ENCODE measurements around the gene RBAK. TPM values are rescaled to one million over a fixed set of nuclear protein-coding genes. Genes with fewer than 3 reads are reported as not detected.

Gene RBAK
- total RNA-seq, 1 experiment from 2014 or later = 16.2 TPM

DNA sequence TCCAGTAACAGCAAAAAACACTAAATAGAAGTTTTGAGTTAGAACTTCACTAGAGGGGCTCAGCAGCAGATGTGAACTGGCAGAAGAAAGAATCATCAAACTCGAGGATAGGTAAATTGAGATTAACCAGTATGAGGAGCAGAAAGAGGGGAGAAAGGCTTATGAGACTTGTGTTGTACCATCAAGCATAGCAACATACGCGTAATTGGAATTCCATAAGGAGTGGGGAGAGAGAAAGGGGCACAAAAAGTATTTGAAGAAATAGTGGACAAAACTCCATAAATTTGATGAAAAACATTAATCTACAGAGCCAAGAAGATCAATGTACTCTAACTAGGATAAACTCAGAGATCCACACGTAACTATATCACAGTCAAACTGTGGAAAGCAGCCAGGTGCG, 48.3 kb downstream of the RBAK start:
- POLR2A ChIA-PET = no interaction called here
- ATAC-seq (no peak), DNase-seq (ENCODE audit: low read depth, low spot score) (no peak)
- H3K79me2 ChIP-seq (ENCODE audit: insufficient read depth, low read length) = no peaks in the 10 kb centered on the region
- no peaks in the 10 kb centered on the region for H3K9me2 ChIP-seq (ENCODE audit: insufficient read depth)
- H2AFZ ChIP-seq (ENCODE audit: low read depth, low read length, poor library complexity, severe bottlenecking) = no peak overlapping the region
- H3K4me2 ChIP-seq (ENCODE audit: low read length) = no peak overlapping the region
- no peak for TF ChIP-seq CEBPB (IDR thresholded peaks at IDR 0.05; ENCODE audit: low read depth)
- TF ChIP-seq, protein P1, sequence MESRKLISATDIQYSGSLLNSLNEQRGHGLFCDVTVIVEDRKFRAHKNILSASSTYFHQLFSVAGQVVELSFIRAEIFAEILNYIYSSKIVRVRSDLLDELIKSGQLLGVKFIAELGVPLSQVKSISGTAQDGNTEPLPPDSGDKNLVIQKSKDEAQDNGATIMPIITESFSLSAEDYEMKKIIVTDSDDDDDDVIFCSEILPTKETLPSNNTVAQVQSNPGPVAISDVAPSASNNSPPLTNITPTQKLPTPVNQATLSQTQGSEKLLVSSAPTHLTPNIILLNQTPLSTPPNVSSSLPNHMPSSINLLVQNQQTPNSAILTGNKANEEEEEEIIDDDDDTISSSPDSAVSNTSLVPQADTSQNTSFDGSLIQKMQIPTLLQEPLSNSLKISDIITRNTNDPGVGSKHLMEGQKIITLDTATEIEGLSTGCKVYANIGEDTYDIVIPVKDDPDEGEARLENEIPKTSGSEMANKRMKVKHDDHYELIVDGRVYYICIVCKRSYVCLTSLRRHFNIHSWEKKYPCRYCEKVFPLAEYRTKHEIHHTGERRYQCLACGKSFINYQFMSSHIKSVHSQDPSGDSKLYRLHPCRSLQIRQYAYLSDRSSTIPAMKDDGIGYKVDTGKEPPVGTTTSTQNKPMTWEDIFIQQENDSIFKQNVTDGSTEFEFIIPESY (IDR thresholded peaks at IDR 0.05; ENCODE audit: extremely low read depth, insufficient replicate concordance, low read length) = no peak
- TF ChIP-seq ZFX (IDR thresholded peaks at IDR 0.05) = no peak
- TF ChIP-seq FOSL1 (IDR thresholded peaks at IDR 0.05; ENCODE audit: low read depth) = no peak
- no peak for TF ChIP-seq SP1 (IDR thresholded peaks at IDR 0.05; ENCODE audit: low read depth)
- TF ChIP-seq, protein P2, sequence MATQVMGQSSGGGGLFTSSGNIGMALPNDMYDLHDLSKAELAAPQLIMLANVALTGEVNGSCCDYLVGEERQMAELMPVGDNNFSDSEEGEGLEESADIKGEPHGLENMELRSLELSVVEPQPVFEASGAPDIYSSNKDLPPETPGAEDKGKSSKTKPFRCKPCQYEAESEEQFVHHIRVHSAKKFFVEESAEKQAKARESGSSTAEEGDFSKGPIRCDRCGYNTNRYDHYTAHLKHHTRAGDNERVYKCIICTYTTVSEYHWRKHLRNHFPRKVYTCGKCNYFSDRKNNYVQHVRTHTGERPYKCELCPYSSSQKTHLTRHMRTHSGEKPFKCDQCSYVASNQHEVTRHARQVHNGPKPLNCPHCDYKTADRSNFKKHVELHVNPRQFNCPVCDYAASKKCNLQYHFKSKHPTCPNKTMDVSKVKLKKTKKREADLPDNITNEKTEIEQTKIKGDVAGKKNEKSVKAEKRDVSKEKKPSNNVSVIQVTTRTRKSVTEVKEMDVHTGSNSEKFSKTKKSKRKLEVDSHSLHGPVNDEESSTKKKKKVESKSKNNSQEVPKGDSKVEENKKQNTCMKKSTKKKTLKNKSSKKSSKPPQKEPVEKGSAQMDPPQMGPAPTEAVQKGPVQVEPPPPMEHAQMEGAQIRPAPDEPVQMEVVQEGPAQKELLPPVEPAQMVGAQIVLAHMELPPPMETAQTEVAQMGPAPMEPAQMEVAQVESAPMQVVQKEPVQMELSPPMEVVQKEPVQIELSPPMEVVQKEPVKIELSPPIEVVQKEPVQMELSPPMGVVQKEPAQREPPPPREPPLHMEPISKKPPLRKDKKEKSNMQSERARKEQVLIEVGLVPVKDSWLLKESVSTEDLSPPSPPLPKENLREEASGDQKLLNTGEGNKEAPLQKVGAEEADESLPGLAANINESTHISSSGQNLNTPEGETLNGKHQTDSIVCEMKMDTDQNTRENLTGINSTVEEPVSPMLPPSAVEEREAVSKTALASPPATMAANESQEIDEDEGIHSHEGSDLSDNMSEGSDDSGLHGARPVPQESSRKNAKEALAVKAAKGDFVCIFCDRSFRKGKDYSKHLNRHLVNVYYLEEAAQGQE (IDR thresholded peaks at IDR 0.05; ENCODE audit: low read depth) = no peak
- TF ChIP-seq EZH2 (IDR thresholded peaks at IDR 0.05) = no peak
- TF ChIP-seq SIN3A (IDR thresholded peaks at IDR 0.05; ENCODE audit: low read depth) = no peak
- no peak for TF ChIP-seq TCF7L2 (IDR thresholded peaks at IDR 0.05; ENCODE audit: borderline replicate concordance, extremely low read depth, insufficient read depth, insufficient read length)
- TF ChIP-seq CBX3 (IDR thresholded peaks at IDR 0.05; ENCODE audit: low read depth) = no peak
- TF ChIP-seq RAD21 (IDR thresholded peaks at IDR 0.05; ENCODE audit: low read depth) = no peak
- TF ChIP-seq JUND (IDR thresholded peaks at IDR 0.05) = no peak
- TF ChIP-seq, protein P3, sequence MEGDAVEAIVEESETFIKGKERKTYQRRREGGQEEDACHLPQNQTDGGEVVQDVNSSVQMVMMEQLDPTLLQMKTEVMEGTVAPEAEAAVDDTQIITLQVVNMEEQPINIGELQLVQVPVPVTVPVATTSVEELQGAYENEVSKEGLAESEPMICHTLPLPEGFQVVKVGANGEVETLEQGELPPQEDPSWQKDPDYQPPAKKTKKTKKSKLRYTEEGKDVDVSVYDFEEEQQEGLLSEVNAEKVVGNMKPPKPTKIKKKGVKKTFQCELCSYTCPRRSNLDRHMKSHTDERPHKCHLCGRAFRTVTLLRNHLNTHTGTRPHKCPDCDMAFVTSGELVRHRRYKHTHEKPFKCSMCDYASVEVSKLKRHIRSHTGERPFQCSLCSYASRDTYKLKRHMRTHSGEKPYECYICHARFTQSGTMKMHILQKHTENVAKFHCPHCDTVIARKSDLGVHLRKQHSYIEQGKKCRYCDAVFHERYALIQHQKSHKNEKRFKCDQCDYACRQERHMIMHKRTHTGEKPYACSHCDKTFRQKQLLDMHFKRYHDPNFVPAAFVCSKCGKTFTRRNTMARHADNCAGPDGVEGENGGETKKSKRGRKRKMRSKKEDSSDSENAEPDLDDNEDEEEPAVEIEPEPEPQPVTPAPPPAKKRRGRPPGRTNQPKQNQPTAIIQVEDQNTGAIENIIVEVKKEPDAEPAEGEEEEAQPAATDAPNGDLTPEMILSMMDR (IDR thresholded peaks at IDR 0.05 in 2 of 3, conservative IDR thresholded peaks at IDR 0.05 in 1 of 3; ENCODE audit: borderline replicate concordance in 1 of 3, insufficient read depth in 1 of 3, low read depth in 2 of 3, low read length in 2 of 3) = no peak
- intact Hi-C loops (cut with micrococcal nuclease) = no loop called here
- H3K4me1 ChIP-seq (ENCODE audit: control insufficient read depth in 1 of 2, insufficient read depth in 2 of 2, low read length in 2 of 2) = peaks cover 3 to 4% of the 10 kb centered on the region in 2 experiments; a peak in 3 of 4 replicates
- no peaks in the 10 kb centered on the region for H3K36me3 ChIP-seq (ENCODE audit: control insufficient read depth in 1 of 2, insufficient read depth in 2 of 2, low read length in 2 of 2)
- CTCF ChIA-PET = no interaction called here
- no peak overlapping the region for H3K9ac ChIP-seq (ENCODE audit: low read length)
- no peak overlapping the region for H3K27ac ChIP-seq (ENCODE audit: low read depth, low read length)
- BruUV-seq (replicated peaks) = no TSS peak
- H3K9me3 ChIP-seq (ENCODE audit: control insufficient read depth in 1 of 2, insufficient read depth in 1 of 2, low read depth in 1 of 2, low read length in 2 of 2) = peaks cover 3 to 26% of the 10 kb centered on the region in 2 experiments; a peak in 2 of 4 replicates
- no peaks in the 10 kb centered on the region for H3K27me3 ChIP-seq (ENCODE audit: insufficient read depth, low read length)
- RAD21 ChIA-PET (ENCODE audit: low non-redundant PET in 1 of 2, low total read pairs in 2 of 2, uncharacterized antibody in 2 of 2, unreplicated experiment in 2 of 2) = no interaction called here
- no peaks in the 10 kb centered on the region for H4K20me1 ChIP-seq (ENCODE audit: insufficient read depth)
- no peak overlapping the region for H3K4me3 ChIP-seq (replicated peaks in 1 of 2; ENCODE audit: low read depth in 1 of 2, low read length in 2 of 2)
